WI38 (cell line): ENCODE data around the gene SNRPD3.

Experiments used
- H3K4me3 ChIP-seq: 2 replicates; pipeline ENCODE4 v1.5.1; 2011; ENCODE audit warnings: low read depth, mild to moderate bottlenecking, control low read depth, low read length
- TF ChIP-seq, protein P1 (sequence below): IDR thresholded peaks from 2 replicates; pipeline ENCODE4 v1.5.1; 2012; ENCODE audit warnings: low read depth, mild to moderate bottlenecking, control low read depth, low read length

The SNRPD3 gene

GRCh38 chr22:24536089-24536488 is 19.7 kb upstream of the SNRPD3 start:
- TF ChIP-seq, protein P1, sequence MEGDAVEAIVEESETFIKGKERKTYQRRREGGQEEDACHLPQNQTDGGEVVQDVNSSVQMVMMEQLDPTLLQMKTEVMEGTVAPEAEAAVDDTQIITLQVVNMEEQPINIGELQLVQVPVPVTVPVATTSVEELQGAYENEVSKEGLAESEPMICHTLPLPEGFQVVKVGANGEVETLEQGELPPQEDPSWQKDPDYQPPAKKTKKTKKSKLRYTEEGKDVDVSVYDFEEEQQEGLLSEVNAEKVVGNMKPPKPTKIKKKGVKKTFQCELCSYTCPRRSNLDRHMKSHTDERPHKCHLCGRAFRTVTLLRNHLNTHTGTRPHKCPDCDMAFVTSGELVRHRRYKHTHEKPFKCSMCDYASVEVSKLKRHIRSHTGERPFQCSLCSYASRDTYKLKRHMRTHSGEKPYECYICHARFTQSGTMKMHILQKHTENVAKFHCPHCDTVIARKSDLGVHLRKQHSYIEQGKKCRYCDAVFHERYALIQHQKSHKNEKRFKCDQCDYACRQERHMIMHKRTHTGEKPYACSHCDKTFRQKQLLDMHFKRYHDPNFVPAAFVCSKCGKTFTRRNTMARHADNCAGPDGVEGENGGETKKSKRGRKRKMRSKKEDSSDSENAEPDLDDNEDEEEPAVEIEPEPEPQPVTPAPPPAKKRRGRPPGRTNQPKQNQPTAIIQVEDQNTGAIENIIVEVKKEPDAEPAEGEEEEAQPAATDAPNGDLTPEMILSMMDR = no peak

DNA sequence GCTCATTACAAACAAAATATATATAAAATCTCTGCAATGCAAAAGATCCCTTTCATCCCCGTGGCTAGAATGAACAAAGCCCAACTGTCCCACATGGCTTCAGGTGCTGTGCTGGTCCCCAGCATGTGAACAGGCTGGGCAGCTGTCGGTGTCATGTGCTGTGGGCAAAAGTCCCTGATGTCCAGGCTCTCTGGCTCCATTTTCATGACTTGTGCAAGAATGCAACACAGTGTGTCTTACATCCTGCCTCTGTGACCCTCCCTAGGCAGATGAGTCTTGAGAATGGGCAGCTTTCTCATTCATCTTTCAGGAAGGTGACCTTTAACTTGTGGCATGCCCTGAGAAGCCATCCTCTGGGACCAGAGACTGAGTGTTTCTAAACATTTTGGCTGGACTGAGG is 15.3 kb upstream of the SNRPD3 start:
- TF ChIP-seq, protein P1 = no peak
- H3K4me3 ChIP-seq = no peak overlapping the region

More at GRCh38 chr22:24536089-24536488, 19.7 kb upstream of the SNRPD3 start:
- no peak overlapping the region for H3K4me3 ChIP-seq

DNA sequence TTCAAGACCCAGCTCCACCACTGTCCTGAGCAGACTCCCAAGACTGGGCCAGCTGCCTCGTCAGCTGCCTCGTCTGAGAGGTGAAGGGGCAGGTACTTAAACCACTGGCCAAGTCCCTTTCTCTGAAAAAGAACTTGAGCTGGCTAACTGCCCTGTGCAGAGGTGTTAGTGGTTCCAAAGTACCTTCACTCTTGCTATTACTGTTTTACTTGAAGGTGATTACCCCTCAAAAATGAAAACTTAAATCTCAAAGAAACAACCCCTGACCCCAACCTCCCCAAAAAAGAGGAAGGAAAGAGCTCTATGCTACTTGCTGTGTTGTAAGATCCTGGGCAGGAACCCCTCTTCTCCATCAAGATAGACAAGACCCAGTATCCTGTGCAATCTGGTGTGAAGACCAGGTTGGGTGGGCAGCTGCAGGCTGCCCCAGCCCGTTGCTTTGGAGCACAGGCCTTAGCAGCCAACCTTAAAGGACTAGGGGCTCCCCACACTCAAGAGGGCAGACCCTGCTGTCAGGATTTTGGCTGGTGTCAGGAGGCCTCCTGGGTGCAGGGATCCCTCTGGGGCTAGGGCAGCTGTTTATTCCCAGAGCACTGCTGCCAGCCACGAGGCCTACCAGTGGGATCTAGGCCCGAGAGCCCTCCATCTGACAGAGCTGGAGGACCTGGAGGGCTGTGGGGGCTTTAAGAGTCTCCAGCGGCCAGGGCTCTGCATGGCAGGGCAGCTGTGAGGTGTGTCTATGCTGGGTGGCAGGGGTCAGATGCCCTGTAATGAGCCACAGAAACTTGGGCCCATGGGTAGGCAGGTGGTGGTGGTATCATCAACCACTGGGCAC is 13.9 kb upstream of the SNRPD3 start:
- H3K4me3 ChIP-seq = no peak overlapping the region
- TF ChIP-seq, protein P1 = no peak

DNA sequence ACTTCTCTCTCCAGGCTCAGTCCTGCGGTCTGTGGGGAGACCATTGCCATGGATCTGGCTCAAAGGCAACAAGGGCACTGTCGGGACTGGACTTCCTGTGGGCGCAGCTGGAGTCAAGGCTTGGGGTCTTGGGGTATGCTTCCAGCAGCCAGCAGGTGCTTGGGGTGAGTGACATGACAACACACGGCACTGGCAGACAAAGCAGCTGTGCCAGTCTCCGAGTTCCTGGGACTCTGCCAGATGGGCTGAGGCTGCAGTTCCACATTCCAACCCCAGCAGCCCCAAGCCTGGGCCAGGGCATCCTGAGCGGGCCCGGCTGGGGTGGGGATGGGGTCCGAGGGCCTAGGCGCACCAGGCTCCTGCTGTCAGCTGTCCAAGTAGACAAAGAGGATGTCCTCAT is 13.2 kb upstream of the SNRPD3 start:
- TF ChIP-seq, protein P1 = no peak
- no peak overlapping the region for H3K4me3 ChIP-seq

DNA sequence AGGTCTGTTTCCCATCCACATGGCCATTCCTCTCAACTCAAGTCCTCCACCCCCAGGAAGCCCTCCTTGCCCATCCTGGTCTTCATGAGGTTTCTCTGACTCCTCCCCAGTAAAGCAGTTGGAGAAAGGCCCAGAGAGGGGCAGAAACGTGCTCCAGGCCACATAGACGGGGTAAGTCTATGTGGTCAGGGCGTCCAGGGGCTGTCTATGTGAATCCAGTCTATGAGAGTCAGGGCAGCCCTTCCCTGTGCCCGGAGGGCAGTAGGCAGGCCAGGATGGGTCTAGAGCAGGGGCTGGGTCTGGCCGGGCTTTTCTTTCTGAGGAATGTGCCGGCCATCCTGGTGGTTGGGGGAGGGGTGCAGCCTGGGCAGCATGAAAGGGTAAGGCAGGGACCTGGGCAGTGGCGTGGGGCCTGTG is 12.6 kb upstream of the SNRPD3 start:
- H3K4me3 ChIP-seq = no peak overlapping the region
- TF ChIP-seq, protein P1 = no peak

DNA sequence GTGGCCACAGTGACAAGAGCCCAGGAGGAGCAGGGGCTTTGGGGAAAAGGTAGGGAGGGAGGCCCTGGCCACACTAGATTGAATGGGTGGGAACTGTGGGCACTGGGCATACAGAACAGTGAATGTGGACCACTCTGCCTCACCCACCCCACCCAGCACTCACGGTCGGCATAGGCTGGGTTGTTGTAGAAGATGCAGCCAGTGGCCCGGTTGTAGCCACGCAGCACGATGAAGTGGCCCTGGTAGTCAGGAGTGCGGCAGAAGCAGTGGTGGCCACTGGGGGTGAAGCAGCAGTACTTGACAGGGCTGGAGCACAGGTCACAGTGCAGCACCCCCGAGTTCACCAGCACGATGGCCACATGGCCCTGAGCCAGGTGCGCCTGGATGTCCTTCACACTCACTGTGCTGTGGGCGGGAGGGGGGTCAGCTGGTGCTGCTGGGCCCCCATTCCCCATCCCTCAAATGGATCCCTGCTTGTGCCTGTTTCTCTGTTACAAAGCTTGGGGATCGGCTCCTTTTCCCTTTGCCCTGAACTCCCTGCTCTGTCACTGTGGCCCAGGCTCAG is 12.0 kb upstream of the SNRPD3 start:
- TF ChIP-seq, protein P1 = no peak
- H3K4me3 ChIP-seq = no peak overlapping the region

DNA sequence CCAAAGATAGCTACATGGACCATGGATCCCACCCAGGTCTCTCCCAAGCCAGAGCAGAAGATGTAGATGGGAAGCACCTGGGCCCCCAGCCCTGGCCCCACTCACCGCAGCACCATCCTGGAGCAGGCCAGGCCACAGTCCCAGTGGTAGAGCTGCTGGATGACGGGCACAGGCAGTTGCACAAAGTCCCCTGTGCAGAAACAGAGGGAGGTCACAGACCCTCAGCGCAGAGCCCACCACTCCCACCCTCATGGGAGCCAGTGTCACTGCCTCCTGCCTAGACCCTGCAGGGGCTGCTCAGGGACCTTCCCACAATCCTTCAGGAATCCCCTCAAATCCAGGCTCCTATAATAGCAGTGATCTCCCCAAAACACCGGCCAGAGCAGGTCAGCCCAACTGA is 7.0 kb upstream of the SNRPD3 start:
- TF ChIP-seq, protein P1 = no peak
- no peak overlapping the region for H3K4me3 ChIP-seq
